ENCODE results near the gene AQP7. TPM values are rescaled to one million over a fixed set of nuclear protein-coding genes. Genes with fewer than 3 reads are reported as not detected.

Gene AQP7
- total and polyA plus RNA-seq, 2 donors (not counting 1 experiment from before 2014, with no cell fraction given) = not detected

- peak overlapping the region; percentile 92 for H3K4me2 ChIP-seq (replicated peaks; ENCODE audit: low read depth, low read length, poor library complexity, severe bottlenecking)
- peaks cover 0 to 9% (median 1%) of the 10 kb centered on the region in 4 experiments for H3K27me3 ChIP-seq (replicated peaks in 1 of 4; ENCODE audit: control extremely low read depth in 1 of 4, control insufficient read depth in 3 of 4, insufficient read depth in 4 of 4, low read length in 3 of 4)
- peak overlapping the region; percentile 80 for H2AFZ ChIP-seq (ENCODE audit: insufficient read depth, low read depth, low read length, poor library complexity, severe bottlenecking)
- H3K27ac ChIP-seq (ENCODE audit: low read length in 2 of 2) = no peak overlapping the region
- no peak overlapping the region for H3K9ac ChIP-seq (ENCODE audit: low read length)
- H3K4me3 Mint-ChIP-seq = peak overlapping the region; percentile 88
- no peaks in the 10 kb centered on the region for H3K79me2 ChIP-seq (ENCODE audit: control insufficient read depth, insufficient read depth, low read length)
- H3K4me1 Mint-ChIP-seq = peaks cover 24% of the 10 kb centered on the region
- no peak for ATAC-seq (ENCODE audit: low read depth)
- H3K4me1 ChIP-seq (ENCODE audit: control insufficient read depth in 2 of 2, insufficient read depth in 2 of 2, low read length in 2 of 2) = peaks cover 21 to 22% of the 10 kb centered on the region in 2 donors
- H4K20me1 ChIP-seq (ENCODE audit: control insufficient read depth, insufficient read depth, low read length, poor library complexity, severe bottlenecking) = no peaks in the 10 kb centered on the region
- DNase-seq = no peak
- 97% methylated on average over 9 of the region's 11 CpGs for WGBS (ENCODE audit: insufficient coverage)
- no peaks in the 10 kb centered on the region for H3K9me3 ChIP-seq (ENCODE audit: control extremely low read depth in 1 of 3, control insufficient read depth in 2 of 3, insufficient read depth in 1 of 3, low read length in 2 of 3)
- CTCF ChIA-PET = no interaction called here
- H3K27me3 Mint-ChIP-seq = peaks cover 3% of the 10 kb centered on the region
- POLR2A ChIA-PET = no interaction called here
- TF ChIP-seq EZH2 (IDR thresholded peaks at IDR 0.05; ENCODE audit: borderline replicate concordance, insufficient read depth, low read depth, low read length, poor library complexity, severe bottlenecking) (no peak), CTCF (IDR thresholded peaks at IDR 0.05) (no peak)
- no peaks in the 10 kb centered on the region for H3K36me3 ChIP-seq (replicated peaks in 1 of 2; ENCODE audit: control extremely low read depth in 1 of 2, control insufficient read depth in 1 of 2, extremely low read depth in 1 of 2, insufficient read depth in 2 of 2, low read length in 1 of 2)
- H3K4me3 ChIP-seq (ENCODE audit: control extremely low read depth in 1 of 5, extremely low read depth in 1 of 5, insufficient read depth in 1 of 5, low read depth in 2 of 5, low read length in 4 of 5) = no peak overlapping the region
- peak overlapping the region; percentile 81 for H3K27ac Mint-ChIP-seq
- intact Hi-C loops (cut with micrococcal nuclease) = no loop called here
- H3K9me3 Mint-ChIP-seq (ENCODE audit: insufficient read depth) = no peaks in the 10 kb centered on the region
Observed at GRCh38 chr9:33445389-33446239, 43.2 kb upstream of the AQP7 start.

- Histone ChIP-seq H3K36me3 (replicated peaks in 1 of 2; ENCODE audit: control extremely low read depth in 1 of 2, control insufficient read depth in 1 of 2, extremely low read depth in 1 of 2, insufficient read depth in 2 of 2, low read length in 1 of 2) (no peaks in the 10 kb centered on the region), H4K20me1 (ENCODE audit: control insufficient read depth, insufficient read depth, low read length, poor library complexity, severe bottlenecking) (no peaks in the 10 kb centered on the region), H3K9me3 (ENCODE audit: control extremely low read depth in 1 of 3, control insufficient read depth in 2 of 3, insufficient read depth in 1 of 3, low read length in 2 of 3) (no peaks in the 10 kb centered on the region), H3K27ac (ENCODE audit: low read length in 2 of 2) (no peak overlapping the region), H3K9ac (ENCODE audit: low read length) (no peak overlapping the region), H2AFZ (ENCODE audit: insufficient read depth, low read depth, low read length, poor library complexity, severe bottlenecking) (no peak overlapping the region), H3K27me3 (replicated peaks in 1 of 4; ENCODE audit: control extremely low read depth in 1 of 4, control insufficient read depth in 3 of 4, insufficient read depth in 4 of 4, low read length in 3 of 4) (peaks cover 0 to 9% (median 0%) of the 10 kb centered on the region in 4 experiments), H3K4me1 (ENCODE audit: control insufficient read depth in 2 of 2, insufficient read depth in 2 of 2, low read length in 2 of 2) (peaks cover 21 to 22% of the 10 kb centered on the region in 2 donors), H3K79me2 (ENCODE audit: control insufficient read depth, insufficient read depth, low read length) (no peaks in the 10 kb centered on the region), H3K4me3 (ENCODE audit: control extremely low read depth in 1 of 5, extremely low read depth in 1 of 5, insufficient read depth in 1 of 5, low read depth in 2 of 5, low read length in 4 of 5) (no peak overlapping the region), H3K4me2 (replicated peaks; ENCODE audit: low read depth, low read length, poor library complexity, severe bottlenecking) (no peak overlapping the region)
- ChIA-PET POLR2A (no interaction called here), CTCF (interaction anchor here (1.3 kb wide), 1 partner anchor 22 kb away, joined by 3 read pairs; no protein-coding TSS in a partner anchor)
- no peak overlapping the region for H3K27ac Mint-ChIP-seq
- no peaks in the 10 kb centered on the region for H3K9me3 Mint-ChIP-seq (ENCODE audit: insufficient read depth)
- no peak overlapping the region for H3K4me3 Mint-ChIP-seq
- peaks cover 8% of the 10 kb centered on the region for H3K27me3 Mint-ChIP-seq
- intact Hi-C loops (cut with micrococcal nuclease) = no loop called here
- DNase-seq = no peak
- no peak for ATAC-seq (ENCODE audit: low read depth)
- H3K4me1 Mint-ChIP-seq = peaks cover 24% of the 10 kb centered on the region
- WGBS (ENCODE audit: insufficient coverage) = 76% methylated on average over 6 of the region's 10 CpGs
- TF ChIP-seq CTCF (IDR thresholded peaks at IDR 0.05) (no peak), EZH2 (IDR thresholded peaks at IDR 0.05; ENCODE audit: borderline replicate concordance, insufficient read depth, low read depth, low read length, poor library complexity, severe bottlenecking) (no peak)
Observed at GRCh38 chr9:33443464-33444154, 41.2 kb upstream of the AQP7 start.

Data from B cell (primary cell).